NCI-H128 (cell line): ENCODE measurements around the gene GRM7.

ENCODE experiments used
- DNase-seq: peaks from one replicate; lab custom pipeline; 2025; ENCODE audit not compliant: unreplicated experiment; lab: John Stamatoyannopoulos, UW

Gene GRM7

DNA sequence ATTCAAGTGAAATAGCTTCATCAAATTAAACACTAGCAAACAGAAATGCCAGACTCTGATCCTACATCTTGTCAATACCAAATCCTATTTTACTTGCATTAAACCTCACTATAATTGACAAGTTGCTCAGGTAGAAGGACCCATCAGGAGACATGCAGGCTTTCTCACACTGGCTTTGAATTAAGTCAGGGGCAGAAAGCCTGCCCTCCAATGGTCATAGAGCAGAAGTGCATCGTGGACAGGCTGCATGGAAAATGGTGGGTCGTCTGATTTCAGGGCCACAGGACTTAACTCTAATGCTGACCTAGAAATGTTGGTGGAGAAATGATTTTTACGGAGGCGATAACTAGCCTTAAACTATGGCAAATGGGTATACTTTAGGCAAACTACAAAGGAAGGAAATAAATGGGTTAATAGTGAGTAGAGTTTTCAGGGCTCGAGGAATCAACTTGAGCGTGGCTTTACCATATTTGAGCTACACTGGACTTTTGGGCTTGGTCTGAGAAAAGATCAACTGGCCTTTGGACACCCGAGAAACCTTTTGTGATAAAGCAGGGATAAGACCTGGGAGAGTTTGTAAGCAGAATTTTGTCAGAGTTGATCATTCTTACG, 283.9 kb downstream of the GRM7 start:
- no peak for DNase-seq

DNA sequence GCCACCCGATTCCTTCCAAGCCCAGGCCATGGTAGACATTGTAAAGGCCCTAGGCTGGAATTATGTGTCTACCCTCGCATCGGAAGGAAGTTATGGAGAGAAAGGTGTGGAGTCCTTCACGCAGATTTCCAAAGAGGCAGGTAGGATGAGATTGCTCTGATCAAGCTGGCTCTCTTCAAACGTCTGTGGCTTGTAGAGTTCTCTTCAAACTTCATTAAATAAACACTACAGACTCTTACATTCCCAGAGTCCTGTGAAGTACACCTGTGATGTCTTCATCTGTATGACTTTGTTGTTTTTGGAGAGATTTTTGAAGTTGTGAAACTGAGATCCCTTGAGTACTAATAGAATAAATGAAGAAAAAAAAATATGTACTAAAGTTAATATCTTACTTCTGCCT, 285.6 kb downstream of the GRM7 start:
- DNase-seq, result no peak

DNA sequence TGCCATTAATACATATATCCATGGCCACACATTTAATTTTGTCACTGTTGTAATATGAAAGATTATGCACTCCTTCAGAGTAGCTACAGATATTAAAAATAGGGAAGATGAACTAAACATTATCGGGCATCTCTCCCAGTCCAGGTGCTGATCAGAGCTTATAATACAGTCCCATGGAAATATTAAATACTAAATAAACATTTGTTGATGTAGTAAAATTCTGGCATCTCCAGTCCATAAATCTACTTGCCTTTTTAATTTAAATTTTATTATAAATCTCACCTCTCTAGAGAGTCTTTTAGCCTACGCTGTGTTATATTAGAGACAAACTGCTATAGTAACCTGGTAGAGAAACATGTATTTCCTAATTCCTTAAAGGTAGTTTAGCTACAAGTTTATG, 297.6 kb downstream of the GRM7 start:
- DNase-seq, result no peak

DNA sequence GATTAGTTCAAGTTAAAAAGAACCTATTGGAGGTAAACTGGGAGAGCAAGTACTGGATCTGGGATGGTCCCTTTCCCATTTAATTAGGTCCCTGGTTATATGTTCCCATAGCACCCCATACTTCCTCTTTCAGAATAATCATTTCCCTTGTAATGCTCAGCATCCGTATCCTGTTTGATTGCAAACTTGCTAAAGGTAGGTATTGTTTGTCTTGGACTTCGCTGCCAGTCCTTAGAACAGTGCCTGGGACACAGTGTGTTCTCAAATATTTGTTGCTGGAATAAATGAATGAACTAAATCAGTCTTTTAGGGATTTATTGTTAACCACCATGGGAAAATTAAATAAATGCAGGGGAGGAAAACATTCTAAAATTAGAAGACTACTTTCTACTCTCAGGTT, 299.8 kb downstream of the GRM7 start:
- no peak for DNase-seq

DNA sequence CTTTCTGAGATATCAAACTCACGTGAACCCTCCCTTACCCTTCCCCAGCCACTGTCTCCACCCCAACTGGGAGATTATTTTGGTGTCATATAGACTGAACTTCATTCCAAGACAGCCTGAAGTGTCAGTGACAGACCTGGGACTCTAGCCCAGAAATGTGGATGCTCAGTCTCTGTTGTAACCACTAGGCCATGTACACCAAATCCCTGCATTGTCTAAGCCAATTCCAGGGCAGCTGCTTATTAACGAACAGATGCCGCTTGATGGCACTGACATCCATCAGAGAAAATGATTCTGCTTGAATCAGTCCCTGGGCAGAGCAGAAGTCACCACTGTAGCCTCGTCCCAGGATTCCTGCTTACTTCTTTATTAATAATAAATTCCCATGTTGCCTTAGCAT, 305.5 kb downstream of the GRM7 start:
- no peak for DNase-seq

DNA sequence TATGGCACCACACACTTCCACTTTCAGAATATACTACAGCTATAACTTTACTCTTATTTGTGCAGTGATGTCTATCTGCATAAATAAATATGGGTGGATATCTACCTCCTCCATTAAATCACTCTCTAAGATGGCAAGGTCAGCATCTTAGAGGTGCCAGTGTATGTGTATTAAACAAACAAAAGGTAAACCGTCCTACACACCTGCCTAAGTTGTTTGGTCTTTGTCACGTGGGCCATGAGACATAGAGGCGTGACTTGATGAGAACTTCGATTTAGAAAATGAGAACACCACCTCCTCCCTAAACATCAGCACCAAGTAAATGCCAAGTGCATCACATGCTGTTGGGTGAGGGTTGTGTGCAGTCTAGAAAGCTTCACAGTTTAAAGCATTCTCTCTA, 310.6 kb downstream of the GRM7 start:
- DNase-seq, result no peak

DNA sequence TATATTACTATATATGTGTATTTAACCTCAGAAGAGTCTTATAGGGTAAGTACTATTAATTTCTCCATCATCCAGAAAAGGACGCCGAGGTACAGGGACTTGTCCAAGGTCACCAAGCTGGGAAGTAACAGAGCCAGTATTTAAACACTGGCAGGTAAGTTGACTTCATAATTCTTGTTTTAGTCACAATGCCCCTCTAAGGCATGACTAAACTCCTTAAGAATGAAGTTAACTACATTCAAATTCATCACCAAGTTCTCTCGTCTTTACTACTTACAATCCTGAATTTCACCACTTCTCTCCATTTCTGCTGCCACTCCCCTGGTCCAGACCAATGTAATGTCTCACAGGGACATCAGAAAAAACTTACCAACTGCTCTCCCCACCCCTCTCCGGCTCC, 312.1 kb downstream of the GRM7 start:
- DNase-seq, result no peak

DNA sequence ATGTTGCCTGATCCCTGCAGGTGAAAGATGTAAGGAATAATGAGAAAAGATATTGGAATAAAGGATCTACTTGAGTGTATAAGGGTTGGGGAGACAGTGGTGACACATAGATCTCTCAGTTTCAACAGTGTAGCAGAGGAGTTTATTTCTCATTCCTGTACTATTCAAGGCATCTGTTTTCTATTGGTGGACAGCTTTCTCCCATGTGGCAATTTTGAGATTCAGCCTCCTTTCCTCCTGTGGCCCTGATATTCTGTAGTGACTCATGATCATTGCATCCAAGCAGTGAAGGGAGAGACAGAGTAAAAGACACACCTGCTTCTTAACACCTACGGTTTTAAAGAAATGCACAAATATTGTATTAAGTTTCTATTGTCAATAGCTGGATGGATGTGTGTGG, 327.6 kb downstream of the GRM7 start:
- DNase-seq, result no peak

DNA sequence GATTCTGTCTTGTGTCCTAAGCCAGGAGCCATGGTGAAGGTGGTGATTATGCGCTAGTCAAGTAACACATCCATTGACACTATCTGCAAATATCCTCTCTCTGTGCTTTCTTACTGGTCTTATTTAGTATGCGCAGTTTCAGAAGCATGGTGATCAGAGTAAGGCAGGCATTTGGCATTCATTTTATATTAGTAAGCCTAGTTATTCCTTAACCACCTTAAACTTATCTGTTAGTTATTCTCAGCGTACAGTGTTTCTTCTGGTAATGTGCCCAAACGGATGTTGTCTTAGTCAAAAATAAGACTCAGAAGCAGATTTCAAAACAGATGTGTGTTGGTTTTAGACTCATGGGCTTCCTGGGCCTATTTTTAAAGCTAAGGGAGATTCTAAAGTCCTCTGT, 329.2 kb downstream of the GRM7 start:
- no peak for DNase-seq

DNA sequence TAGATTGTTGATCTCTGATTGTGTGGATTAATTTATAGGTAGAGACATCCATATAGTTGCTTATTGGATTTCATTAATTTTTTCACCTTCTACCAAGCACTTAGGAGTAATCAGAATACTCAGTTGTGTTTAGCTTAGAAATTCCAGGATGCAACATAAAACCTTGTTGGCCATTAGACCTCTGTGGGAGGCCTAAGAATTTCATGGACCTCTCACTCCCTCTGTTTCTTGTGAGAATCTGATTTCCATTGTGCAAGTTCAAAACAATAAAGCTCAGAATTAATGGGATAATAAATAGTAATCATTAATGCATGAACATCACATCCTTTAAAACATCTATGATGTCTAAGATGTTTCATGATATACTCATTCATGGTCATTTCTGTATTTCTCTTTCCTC, 332.4 kb downstream of the GRM7 start:
- DNase-seq, result no peak

DNA sequence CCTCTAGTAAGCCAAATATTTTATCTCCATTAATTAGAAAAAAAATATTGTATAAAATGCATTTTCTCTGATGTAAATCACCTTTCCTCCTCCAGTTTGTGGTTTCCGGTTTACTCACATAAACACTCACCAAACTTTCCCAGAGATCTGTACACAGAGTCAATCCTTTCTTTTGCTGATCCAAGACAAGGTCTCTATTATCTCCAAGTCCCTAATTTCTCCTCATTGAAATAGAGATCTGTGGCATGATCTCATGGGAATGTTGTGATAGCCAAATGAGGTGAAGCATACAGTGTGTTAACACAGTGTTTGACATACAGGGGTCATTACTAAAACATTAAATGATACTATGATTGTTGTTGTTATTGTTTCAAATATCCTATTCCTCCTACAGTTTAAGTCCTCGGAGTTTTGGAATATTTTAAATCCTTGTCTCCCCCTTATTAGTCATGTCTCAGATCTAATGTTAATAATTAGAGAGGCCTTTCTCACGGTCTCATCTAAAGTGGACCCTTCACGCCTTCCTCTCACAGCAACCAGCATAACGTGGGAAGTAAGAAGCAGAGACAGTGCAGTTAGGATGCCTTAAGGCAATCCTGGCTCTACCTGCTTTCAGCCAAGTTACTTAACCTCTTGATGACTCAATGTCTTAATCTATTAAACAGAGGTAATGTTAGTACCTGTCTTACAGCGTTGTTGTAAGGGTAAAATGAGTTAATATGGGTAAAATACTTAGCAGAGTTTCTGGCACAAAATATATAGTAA, 333.3 kb downstream of the GRM7 start:
- no peak for DNase-seq

DNA sequence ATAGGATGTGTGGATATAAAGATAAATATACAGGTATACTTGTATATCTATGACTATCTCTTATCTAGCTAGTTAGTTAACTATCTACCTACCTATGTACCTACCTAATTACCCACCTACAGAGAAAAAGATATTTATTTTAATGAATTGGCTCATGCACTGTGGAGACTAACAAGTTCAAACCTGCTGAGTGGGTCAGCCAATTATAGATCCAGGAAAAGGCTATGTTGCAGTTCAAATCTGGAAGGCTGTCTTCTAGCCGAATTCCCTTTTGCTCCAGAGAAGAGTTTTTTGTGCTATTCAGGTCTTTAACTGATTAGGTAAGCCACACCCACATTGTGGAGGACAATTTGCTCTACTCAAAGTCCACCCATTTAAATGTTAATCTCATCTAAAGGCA, 335.0 kb downstream of the GRM7 start:
- DNase-seq, result no peak

DNA sequence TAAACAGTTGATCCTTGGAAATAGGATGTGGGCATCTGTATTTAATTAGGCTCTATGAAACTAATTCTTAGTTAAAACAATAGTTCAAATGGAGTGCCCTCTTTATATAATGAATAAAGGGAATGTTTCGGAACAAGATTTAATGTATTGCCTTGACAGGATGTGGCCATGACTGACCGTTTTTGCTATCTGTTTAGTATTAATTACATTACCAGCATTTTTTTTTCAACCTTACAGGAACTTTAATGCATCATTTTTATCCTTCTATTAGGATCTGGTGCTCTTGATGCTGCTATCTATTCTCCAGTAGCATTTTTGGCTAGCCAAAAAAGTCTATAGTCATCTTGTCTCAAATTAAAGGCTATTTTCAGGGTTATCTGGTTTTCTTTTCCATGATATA, 340.9 kb downstream of the GRM7 start:
- DNase-seq, result no peak

DNA sequence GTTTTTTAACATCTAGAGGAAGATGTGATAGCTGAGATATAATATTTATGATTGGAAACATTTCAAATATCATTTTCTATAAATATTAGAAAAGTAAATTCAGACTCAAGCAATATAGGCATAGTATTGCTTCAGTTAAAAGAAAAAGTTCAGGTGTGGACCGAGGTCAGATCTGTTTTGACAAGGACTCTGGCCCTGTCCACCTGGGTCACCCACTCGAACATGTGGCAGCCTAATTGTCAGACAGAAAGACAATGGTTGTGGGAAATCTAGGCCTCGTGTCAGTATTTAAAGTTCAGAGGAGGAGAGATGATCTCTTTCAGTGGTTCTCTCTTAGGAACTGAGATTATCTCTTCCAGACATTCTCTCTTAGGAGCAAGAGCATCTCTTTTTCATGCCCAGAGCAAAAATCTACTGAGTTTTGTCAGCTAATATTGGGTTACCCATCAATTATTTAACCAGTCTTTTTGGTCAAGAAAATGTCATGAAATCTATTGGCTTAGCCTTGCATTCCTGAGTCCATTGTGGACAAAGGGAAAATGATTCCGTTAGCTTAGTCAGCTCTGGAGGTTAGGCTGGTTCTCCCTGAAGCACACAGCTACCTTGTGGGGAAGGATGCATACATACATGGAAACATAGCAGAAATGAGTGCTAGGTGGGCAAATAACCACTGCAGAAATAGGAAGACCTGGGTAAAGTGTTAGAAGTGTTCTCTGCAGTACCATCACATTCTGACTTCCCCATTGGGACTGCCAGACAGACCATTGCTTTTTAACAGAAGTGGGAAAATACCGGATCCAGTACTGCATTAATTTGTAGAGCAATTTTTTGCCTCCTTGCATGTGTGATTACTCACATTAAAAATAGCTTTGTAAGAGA, 343.3 kb downstream of the GRM7 start:
- no peak for DNase-seq

DNA sequence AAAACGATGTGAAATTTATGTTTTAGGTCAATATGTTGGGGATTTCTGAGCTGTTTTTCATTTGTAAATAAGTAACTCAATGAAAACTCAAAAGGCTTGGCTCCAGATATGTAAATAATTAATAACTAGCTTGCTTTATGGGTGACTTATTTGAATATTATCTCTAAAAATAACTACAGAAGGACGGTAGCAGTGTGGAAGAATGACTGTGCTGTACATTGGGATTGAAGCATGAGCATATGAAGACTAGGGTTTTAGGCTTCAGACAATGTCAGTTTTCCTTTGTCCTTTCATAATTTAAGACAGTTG, 343.9 kb downstream of the GRM7 start:
- no peak for DNase-seq

DNA sequence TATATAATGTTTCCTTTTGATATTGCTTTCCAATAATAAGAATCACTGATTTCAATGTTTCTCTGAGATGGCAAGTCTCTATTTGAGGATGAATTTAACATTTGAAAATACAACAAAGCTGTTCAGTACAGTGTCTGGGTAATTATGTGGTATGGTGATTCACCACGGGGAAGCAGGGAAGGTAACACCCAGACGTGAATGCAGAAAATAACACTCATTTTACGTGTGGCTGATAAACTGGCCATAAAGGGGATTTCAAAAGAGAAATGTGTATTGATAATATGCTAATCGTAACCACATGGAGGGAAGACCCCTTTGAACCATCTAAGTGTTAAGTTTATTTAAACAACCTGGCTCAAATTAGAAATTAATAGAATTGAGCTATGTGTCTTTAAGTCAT, 344.6 kb downstream of the GRM7 start:
- no peak for DNase-seq

DNA sequence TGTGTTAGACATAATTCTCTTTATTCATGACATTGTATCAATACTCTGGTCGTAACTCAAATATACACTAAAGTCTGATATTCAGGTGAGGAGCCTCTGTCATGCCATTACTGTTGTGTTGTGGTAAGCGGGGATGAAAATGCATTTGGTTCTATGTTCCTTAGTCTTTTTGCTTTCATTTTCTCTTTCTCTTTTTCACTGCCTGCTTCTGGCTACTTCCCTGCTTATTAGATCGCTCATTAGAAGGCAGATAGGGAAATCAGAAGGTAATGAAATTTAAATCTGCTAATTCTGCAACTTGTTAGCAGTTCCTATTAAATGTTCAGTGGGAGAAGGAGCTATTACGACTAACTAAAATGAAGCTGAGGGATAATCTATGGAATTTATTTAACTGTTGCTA, 345.0 kb downstream of the GRM7 start:
- DNase-seq, result no peak

DNA sequence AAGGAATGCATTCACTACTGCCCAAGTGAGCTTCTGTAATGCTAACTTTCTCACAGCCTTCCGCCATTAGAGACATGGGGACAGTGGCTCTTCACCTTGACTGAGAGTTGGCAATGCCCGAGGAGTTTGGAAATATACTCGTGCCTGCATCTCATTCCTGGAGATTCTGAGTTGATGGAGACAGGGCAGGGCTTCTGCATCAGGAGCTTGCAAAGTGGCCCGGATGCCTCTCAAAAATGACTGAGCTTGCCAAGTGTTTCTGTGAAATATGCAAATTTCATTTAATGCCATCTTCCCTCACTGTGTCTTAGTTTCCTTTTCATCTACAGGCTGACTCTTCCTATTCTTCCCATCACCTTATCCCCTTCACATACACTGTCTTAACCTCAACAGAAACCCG, 346.2 kb downstream of the GRM7 start:
- no peak for DNase-seq

DNA sequence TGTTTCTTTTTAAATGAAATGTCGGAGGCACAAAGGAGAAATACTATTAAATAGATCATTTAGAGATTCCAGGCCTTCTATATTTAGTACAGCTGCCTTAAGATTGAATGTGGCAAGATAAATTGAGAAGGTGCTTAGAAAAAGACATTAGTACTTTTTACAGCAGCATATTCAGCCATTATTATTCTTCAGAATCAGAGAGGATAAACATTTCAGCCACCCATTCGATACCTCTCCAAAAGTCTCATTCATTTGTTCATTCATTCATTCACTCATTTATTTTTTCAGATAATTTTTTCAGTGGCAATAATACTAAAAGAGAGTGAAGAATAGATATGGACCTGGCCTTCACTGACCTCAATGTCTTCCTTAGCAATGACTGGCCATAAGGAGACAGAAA, 347.0 kb downstream of the GRM7 start:
- DNase-seq, result no peak

DNA sequence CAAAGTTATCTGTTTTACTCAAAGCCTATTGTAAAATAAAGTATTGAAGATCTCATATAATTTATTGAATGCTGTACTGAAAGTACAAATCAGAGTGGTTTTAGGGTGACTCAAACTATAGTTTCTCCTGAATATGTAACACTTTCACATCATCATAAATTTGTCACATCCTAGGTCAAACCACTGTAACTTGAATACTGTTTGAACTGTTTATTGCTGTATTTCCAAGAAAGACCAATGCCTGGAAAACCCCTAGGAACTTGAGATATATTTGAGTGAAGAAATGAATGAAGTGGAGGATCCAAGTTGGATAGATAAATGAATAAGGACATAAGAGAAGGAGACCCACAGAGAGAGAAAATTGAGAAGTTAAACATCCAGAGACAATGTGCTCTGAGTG, 348.2 kb downstream of the GRM7 start:
- DNase-seq, result no peak

DNA sequence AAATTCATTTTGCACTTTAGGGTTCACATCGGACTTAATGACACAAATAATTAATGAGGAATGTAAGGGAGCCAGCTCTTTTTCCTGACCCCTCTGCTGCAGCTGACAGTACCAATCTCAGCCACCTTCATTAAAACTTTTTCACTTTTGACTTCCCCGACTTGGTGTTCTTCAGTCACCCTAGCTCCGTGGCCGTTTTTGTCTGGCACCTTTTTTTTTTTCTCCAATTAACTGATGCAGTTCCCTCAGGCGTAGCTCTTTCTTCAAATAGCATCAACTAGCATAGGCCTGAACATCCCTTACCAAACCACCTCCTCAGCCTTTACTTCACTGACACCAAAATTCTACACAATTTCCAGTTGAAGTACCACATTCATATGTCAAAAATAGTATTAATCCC, 350.8 kb downstream of the GRM7 start:
- no peak for DNase-seq

DNA sequence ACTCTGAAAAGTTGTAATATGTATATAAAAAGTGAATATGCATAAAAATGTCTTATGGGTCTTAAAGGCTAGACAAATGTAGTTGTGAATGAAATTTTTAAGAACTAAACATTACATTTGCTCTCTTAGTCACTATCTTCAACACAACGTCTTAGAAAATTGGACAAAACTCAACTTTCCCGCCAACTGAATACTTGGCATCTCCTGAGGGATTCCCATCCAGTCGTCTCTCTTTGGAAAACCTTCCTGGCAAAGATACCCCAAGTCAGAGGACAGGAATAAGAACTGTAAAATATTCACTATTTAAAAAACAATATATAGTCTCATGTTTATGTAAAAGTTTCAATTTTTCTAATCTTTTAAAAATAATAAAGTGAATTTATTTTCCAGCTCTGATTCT, 354.8 kb downstream of the GRM7 start:
- DNase-seq, result no peak
